Muscle of leg (tissue), 11 donors: ENCODE results near the gene FOXA3. TPM values are rescaled to one million over a fixed set of nuclear protein-coding genes. Genes with fewer than 3 reads are reported as not detected.
"Not testable (repeated sequence)": the region's sequence is repeated elsewhere in the genome, so short reads cannot be mapped to it uniquely, and the experiment has no call there.

Experiments used
- DNase-seq: peaks from one replicate; pipeline ENCODE4 v3.0.0; 2013
- H3K27ac ChIP-seq: one replicate; pipeline ENCODE4 v1.5.1; 2013; ENCODE audit warnings: mild to moderate bottlenecking, low read length, control low read depth
- H3K27me3 ChIP-seq: one replicate; pipeline ENCODE4 v1.6.1; 2013; ENCODE audit warnings: low read length; ENCODE audit not compliant: control insufficient read depth, insufficient read depth
- H3K36me3 ChIP-seq: one replicate; pipeline ENCODE4 v1.6.1; 2013; ENCODE audit warnings: low read length; ENCODE audit not compliant: control insufficient read depth, insufficient read depth
- H3K4me1 ChIP-seq: one replicate; pipeline ENCODE4 v1.6.1; 2013; ENCODE audit warnings: low read length; ENCODE audit not compliant: control insufficient read depth, insufficient read depth
- H3K4me3 ChIP-seq: one replicate; pipeline ENCODE4 v1.5.1; 2013; ENCODE audit warnings: low read length, control low read depth
- H3K9me3 ChIP-seq: replicated peaks from 2 replicates; pipeline ENCODE4 v1.6.1; 2013; ENCODE audit warnings: low read depth, low read length; ENCODE audit not compliant: control insufficient read depth
- WGBS: methylation state at CpG from one replicate; pipeline ENCODE4 v1.1.5; 2013; ENCODE audit warnings: missing lambda C conversion rate; ENCODE audit not compliant: insufficient coverage; 5-methylcytosine and 5-hydroxymethylcytosine counted together
- polyA plus RNA-seq, 8 donors: library from polyadenylated mRNA; unstranded; fragments of 120-200 nt; gene quantifications; one replicate each; pipeline versions ENCODE4 v1.2.1 to v1.2.3, GENCODE V29; 2013; ENCODE audit warnings: inconsistent platforms in 1 of 8, low replicate concordance in 1 of 8; ENCODE audit not compliant: insufficient read length in 8 of 8, insufficient read depth in 1 of 8
- total RNA-seq: library from RNA; stranded (reverse); fragments of 120-200 nt; gene quantifications from one replicate; pipeline ENCODE4 v1.2.4, GENCODE V29; 2013

FOXA3 gene
- total and polyA plus RNA-seq, 9 donors, result 0.09 to 0.41 (median 0.12) TPM; not detected in 6

- no peak for DNase-seq
- Histone ChIP-seq H3K27me3 (no peaks in the 10 kb centered on the region), H3K9me3 (no peaks in the 10 kb centered on the region), H3K4me1 (peaks cover 10% of the 10 kb centered on the region), H3K27ac (no peak overlapping the region), H3K4me3 (no peak overlapping the region), H3K36me3 (peaks cover 11% of the 10 kb centered on the region)
- WGBS, result 92% methylated on average over 7 of the region's 17 CpGs
Observed at GRCh38 chr19:45890877-45891276, 26.8 kb downstream of the FOXA3 start.

DNA sequence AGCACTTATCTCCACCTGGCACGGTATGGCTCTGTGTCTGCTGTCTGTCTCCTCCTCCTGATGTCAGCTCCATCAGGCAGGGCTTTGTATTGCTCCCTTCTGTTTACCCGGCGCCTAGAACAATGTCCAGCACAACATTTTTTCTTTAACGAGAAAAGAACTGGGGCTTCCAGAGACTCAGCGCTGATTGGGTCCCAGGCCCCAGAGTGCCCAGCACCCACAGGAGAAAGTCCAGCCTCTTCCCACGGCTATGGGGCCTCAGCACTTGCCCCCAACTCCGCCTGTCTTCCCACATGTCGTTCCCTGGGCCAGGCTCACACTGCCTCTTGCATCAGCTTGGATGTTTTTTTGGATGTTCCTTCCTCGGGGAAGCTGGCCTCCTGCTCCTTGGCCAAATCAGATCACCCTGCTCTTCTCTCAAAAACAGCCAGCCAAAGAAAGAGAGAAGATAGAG lies 31.4 kb downstream of the FOXA3 start:
- Histone ChIP-seq H3K27ac (no peak overlapping the region), H3K27me3 (no peaks in the 10 kb centered on the region), H3K36me3 (peaks cover 34% of the 10 kb centered on the region), H3K4me3 (no peak overlapping the region), H3K4me1 (no peaks in the 10 kb centered on the region), H3K9me3 (no peaks in the 10 kb centered on the region)
- 82% methylated on average over 7 of the region's 9 CpGs for WGBS
- no peak for DNase-seq

DNA sequence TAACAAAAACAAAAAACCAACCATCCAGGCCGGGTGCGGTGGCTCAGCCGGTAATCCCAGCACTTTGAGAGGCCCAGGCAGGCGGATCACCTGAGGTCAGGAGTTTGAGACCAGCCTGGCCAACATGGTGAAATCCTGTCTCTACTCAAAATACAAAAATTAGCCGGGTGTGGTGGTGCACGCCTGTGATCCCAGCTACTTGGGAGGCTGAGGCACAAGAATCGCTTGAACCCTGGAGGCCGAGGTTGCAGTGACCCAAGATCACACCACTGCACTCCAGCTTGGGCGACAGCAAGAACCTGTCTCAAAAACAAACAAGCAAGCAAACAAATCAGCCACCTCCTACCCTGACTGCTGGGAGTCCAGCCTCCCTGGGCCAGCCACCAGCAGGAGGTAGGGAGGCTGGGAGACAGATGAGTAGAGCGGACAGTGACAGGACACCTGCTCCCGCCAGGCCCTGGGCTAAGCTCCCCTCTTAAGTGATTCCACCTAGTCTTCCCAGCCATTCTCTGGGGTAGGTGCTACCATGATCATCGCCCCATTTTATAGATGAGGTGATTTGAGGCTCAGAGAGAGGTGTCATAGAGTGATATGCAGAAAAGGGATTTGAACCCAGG lies 32.0 kb downstream of the FOXA3 start:
- H3K27ac ChIP-seq, DNase-seq, H3K27me3 ChIP-seq, H3K4me1 ChIP-seq, H3K9me3 ChIP-seq, H3K4me3 ChIP-seq: not testable (repeated sequence)
- WGBS, result 97% methylated on average over 5 of the region's 12 CpGs
- H3K36me3 ChIP-seq, result peaks cover 34% of the 10 kb centered on the region

DNA sequence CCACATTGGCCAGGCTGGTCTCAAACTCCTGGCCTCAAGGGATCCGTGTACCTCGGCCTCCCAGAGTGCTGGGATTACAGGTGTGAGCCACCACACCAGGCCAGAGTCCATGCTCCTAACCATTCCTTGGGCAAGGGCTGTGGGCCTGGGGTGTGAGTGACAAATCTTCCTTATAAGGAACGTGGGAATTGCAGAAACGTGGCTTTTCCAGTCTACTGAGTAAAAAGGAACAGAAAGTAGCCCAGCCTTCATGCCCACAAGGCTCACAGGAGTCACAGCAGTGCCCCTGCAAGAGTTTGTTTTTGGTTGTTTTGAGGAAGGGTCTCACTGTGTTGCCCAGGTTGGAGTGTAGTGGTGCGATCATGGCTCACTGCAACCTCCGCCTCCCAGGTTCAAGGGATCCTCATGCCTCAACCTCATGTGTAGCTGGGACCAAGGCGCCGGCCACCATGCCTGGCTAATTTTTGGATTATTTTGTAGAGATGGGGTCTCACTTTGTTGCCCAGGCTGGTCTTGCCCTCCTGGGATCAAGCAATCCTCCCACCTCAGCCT lies 33.2 kb downstream of the FOXA3 start:
- Histone ChIP-seq H3K36me3 (peaks cover 34% of the 10 kb centered on the region), H3K27ac (no peak overlapping the region), H3K4me1 (peaks cover 7% of the 10 kb centered on the region), H3K4me3 (no peak overlapping the region), H3K9me3 (no peaks in the 10 kb centered on the region), H3K27me3 (peaks cover 2% of the 10 kb centered on the region)
- DNase-seq, result no peak
- WGBS, result 75% methylated on average over 5 of the region's 8 CpGs

DNA sequence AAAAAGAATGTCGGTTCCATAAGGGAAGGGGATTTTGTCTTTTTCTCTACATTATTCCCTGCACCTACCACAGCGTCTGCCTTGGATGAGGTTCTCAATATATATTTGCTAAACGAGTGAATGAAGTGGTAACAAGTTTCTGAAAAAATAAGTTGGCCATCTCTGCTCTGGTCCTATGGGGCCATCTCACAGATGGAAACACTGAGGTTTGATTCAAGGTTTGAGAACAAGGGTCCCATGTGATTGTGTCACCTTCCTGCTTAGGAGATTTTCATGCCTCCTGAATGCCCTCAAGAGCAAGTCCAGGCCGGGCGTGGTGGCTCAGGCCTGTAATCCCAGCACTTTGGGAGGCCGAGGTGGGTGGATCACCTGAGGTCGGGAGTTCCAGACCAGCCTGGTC lies 35.1 kb downstream of the FOXA3 start:
- Histone ChIP-seq H3K27me3 (peaks cover 4% of the 10 kb centered on the region), H3K27ac (no peak overlapping the region), H3K4me3 (no peak overlapping the region), H3K36me3 (peaks cover 34% of the 10 kb centered on the region), H3K9me3 (no peaks in the 10 kb centered on the region), H3K4me1 (peaks cover 13% of the 10 kb centered on the region)
- 100% methylated on average over 1 of the region's 7 CpGs for WGBS
- DNase-seq, result no peak

DNA sequence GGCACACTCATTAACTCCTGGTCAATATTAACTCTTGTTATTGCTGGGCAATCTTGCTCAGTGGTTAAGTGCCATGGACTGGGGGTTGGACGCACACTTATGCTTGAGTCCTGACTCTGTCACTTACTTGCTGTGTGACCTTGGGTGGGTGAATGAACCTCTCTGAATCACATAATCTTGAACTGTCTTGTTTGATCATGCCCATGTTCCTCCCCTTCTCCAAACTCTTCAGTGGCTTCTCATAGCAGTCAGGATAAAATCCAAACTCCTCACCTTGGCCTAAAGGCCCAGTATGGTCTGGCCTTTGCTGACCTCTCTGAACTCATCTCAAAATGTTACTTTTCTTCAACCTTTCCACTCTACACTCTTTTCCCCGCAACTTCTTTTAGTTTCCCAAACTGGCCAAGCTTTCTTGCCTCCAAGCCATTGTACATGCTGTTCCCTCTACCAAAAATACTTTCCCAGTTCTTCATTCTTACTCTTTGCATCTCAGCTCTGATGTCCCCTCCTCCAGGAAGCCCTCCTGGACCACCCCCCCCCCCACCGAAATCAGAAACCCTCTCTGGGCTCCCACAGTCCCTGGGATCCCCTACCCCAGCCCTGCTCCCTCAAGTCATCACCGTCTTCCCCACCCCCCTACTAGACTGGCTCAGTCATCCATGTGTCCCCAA lies 35.9 kb downstream of the FOXA3 start:
- no peaks in the 10 kb centered on the region for H3K9me3 ChIP-seq

GRCh38 chr19:45900738-45901431 lies 36.8 kb downstream of the FOXA3 start:
- H3K36me3 ChIP-seq, result peaks cover 25% of the 10 kb centered on the region
- no peak overlapping the region for H3K27ac ChIP-seq
- no peaks in the 10 kb centered on the region for H3K9me3 ChIP-seq
- WGBS, result 30% methylated on average over 21 of the region's 22 CpGs
- DNase-seq, result no peak
- H3K4me1 ChIP-seq, result peaks cover 13% of the 10 kb centered on the region
- H3K27me3 ChIP-seq, result peaks cover 4% of the 10 kb centered on the region
- H3K4me3 ChIP-seq, result peak overlapping the region; percentile 37

More for the DNA sequence above, 35.9 kb downstream of the FOXA3 start:
- Histone ChIP-seq H3K27me3 (peaks cover 4% of the 10 kb centered on the region), H3K27ac (no peak overlapping the region), H3K4me3 (no peak overlapping the region), H3K4me1 (peaks cover 13% of the 10 kb centered on the region), H3K36me3 (peaks cover 32% of the 10 kb centered on the region)
- WGBS, result 97% methylated on average over 2 of the region's 4 CpGs
- no peak for DNase-seq

DNA sequence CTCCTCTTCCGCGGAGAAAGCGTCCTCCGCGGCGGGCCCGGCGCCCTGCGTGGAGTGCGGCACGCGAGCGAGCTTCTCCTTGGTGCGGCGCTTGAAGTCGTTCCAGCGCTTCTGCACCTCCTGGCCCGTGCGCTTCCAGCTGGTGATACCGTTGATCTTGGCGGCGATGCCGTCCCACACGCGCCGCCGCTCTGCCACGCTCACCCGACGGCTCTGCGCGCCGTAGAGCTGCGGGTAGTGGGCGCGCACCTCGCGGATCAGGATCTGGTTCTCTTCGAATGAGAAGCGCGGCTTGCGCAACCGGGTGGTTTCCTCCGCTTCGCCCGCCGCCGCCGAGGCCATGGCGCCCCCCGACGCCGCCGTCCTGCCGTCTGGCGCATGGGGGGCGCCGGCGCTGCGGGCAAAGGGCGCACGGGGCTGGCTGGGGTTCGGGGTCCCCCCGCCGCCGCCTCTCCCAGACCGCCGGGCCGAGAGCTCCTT lies 37.3 kb downstream of the FOXA3 start:
- Histone ChIP-seq H3K27ac (no peak overlapping the region), H3K4me1 (peaks cover 13% of the 10 kb centered on the region), H3K9me3 (no peaks in the 10 kb centered on the region), H3K27me3 (peaks cover 4% of the 10 kb centered on the region), H3K4me3 (peak overlapping the region; percentile 67), H3K36me3 (peaks cover 25% of the 10 kb centered on the region)
- WGBS, result 2% methylated on average over 62 of the region's 69 CpGs
- DNase-seq, result peak; percentile 46

- Histone ChIP-seq H3K36me3 (peaks cover 25% of the 10 kb centered on the region), H3K27me3 (peaks cover 4% of the 10 kb centered on the region), H3K4me1 (peaks cover 13% of the 10 kb centered on the region), H3K9me3 (no peaks in the 10 kb centered on the region), H3K27ac (peak within 1 kb of the TSS; percentile 67), H3K4me3 (peak within 1 kb of the TSS; percentile 79)
- under 1% methylated on average over 36 of the region's 47 CpGs for WGBS
- DNase-seq, result peak; percentile 36
Observed at GRCh38 chr19:45901912-45902650, 38.0 kb downstream of the FOXA3 start, which contains the start of gene MYPOP. TSS of gene MYPOP (minus strand) at chr19:45902613. CDS start at chr19:45901773, 840 bp downstream.
